HG02759 (cell line): Measurements from ENCODE around the gene FGF21.
"Not testable (repeated sequence)": the region's sequence is repeated elsewhere in the genome, so short reads cannot be mapped to it uniquely, and the experiment has no call there.

ENCODE experiments used
- ATAC-seq: cut with Tn5 transposase; IDR thresholded peaks from one replicate; pipeline ENCODE4 v1.9.1; 2021; ENCODE audit warnings: mild to moderate bottlenecking, moderate library complexity; ENCODE audit not compliant: unreplicated experiment

The FGF21 gene

DNA sequence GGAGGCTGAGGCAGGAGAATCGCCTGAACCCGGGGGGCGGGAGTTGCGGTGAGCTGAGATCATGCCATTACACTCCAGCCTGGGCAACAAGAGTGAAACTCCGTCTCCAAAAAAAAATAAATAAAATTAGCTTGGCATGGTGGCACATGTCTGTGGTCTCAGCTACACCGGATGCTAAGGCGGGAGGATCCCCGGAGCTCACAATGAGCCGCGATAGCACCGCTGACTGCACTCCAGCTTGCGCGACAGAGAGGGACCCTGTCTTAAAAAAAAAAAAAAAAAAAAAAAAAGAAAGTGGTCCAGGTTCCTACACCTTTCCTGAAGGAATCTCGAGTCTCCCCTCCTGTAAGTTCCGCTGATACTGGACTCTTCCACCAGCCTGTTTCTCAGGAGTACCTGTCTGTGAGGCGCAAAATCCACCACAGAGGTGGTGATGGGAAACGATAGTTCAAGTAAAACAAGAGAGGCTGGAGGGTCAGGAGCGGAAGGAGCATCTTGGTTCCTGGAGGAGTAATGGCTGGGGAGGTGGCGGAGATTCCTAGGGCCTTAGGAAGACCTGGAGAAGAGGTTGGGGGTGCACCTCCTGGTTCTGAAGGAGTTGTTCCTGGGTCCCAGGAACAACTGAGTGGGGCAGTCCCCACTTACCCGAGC lies 3.4 kb upstream of the FGF21 start:
- no peak for ATAC-seq

- no peak for ATAC-seq
These were observed 2.6 kb upstream of the FGF21 start, which contains the start of gene FUT1 for GRCh38 chr19:48752496-48753365. FUT1 (minus strand) TSS chr19:48752641; CDS start chr19:48751281, 1,360 bp downstream.

DNA sequence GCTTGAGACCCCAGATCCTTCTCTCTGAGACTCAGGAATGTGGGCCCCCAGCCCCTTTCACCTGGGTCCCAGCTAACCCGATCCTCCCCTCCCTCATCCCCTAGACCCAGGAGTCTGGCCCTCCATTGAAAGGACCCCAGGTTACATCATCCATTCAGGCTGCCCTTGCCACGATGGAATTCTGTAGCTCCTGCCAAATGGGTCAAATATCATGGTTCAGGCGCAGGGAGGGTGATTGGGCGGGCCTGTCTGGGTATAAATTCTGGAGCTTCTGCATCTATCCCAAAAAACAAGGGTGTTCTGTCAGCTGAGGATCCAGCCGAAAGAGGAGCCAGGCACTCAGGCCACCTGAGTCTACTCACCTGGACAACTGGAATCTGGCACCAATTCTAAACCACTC lies 463 bp downstream of the FGF21 start:
- ATAC-seq, result no peak

GRCh38 chr19:48756212-48756611 lies 888 bp downstream of the FGF21 start:
- ATAC-seq, result no peak

- no peak for ATAC-seq
These were observed 1.4 kb downstream of the FGF21 start for GRCh38 chr19:48756686-48757085.

DNA sequence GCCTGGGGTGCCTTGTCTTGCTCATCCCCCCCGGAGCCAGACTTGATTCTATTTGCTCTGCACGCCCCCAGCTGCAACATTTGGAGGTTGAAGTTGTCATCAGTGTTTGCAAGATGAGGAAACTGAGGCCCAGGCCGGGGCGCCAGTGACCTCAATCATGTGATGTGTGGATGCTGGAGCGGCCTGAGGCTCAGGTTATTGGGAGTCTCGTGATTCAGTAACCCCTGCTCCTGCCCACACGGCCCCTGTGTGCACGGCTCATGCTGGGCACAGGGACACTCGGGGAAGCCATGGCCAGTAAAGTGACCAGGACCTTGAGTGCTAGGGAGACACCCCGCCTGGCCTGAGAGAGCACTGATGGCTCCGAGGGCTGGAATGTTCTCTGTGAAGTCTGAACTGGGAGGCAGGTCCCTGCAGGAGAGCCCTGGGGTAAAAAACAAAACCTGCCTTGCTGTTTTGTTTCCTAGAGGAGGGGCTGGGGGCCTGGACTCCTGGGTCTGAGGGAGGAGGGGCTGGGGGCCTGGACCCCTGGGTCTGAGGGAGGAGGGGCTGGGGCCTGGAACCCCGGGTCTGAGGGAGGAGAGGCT lies 1.9 kb downstream of the FGF21 start:
- ATAC-seq, result no peak

DNA sequence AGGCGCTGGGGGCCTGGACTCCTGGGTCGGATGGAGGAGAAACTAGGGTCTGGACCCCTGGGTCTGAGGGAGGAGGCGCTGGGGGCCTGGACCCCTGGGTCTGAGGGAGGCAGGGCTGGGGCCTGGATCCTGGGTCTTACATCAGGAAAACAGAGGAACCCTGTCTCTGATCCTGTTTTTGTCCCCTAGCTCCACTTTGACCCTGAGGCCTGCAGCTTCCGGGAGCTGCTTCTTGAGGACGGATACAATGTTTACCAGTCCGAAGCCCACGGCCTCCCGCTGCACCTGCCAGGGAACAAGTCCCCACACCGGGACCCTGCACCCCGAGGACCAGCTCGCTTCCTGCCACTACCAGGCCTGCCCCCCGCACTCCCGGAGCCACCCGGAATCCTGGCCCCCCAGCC lies 2.4 kb downstream of the FGF21 start:
- ATAC-seq, result no peak

DNA sequence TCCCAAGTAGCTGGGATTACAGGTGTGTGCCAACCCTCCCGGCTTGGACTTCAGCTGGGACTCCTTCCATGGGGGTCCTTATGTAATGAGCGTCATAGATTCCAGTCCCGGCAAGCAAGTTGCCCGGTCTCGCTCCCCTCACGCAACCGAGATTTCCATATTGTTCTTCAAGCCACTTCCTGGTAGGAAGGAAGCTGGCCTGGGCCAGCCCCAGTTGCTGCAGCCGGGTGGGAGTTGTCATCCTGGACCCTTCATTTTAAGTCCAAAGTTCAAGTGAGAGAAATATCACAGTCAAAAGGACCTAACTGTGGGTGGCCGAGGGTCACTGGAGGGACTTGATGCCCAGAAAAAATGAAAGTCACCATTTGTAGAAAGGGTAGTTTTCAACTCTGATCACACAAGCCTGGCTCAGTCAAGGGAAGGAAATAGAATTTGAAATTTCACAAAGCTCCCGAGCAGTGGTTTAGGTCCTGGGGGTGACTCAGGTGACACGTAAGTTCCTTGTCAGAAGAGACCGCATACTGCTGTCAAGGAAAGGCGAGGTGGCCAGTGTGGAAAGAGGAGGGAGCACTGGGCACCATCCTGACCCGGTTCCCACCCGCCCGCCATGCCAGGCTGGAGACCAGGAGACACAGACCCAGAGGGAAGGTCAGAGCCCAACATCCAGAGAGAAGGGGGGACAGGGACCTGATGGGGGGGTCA lies 5.3 kb downstream of the FGF21 start:
- no peak for ATAC-seq

DNA sequence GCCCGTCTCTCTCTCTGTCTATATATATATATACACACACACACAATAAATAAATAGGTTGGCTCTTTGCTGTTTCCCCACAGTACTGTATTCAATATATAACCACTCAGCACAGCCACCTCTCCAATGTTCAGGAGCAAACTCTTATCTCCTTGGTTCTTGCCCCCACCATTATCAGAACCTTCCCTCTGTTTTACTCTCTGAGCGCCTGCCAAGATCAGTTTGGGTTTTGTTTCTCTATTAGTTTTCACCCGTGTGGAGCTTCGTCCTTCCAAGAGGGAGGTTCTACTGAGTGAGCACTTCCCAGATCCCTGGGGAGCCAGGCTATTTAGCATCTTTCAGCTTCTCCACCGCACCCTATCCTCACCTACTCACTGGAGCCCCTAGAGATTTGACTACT lies 10.5 kb downstream of the FGF21 start:
- ATAC-seq, result not testable (repeated sequence)

DNA sequence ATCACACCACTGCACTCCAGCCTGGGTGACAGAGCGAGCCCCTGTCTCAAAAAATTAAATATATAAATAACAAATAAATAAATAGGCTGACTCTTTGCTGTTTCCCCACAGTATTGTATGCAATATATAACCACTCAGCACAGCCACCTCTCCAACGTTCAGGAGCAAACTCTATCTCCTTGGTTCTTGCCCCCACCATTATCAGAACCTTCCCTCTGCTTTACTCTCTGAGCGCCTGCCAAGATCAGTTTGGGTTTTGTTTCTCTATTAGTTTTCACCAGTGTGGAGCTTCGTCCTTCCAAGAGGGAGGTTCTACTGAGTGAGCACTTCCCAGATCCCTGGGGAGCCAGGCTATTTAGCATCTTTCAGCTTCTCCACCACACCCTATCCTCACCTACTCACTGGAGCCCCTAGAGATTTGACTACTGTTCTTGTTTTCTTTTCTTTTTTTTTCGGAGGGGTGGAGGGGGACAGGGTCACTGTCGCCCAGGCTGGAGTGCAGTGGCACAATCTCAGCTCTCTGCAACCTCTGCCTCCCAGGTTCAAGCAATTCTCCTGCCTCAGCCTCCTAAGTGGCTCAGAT lies 12.9 kb downstream of the FGF21 start:
- not testable (repeated sequence) for ATAC-seq

DNA sequence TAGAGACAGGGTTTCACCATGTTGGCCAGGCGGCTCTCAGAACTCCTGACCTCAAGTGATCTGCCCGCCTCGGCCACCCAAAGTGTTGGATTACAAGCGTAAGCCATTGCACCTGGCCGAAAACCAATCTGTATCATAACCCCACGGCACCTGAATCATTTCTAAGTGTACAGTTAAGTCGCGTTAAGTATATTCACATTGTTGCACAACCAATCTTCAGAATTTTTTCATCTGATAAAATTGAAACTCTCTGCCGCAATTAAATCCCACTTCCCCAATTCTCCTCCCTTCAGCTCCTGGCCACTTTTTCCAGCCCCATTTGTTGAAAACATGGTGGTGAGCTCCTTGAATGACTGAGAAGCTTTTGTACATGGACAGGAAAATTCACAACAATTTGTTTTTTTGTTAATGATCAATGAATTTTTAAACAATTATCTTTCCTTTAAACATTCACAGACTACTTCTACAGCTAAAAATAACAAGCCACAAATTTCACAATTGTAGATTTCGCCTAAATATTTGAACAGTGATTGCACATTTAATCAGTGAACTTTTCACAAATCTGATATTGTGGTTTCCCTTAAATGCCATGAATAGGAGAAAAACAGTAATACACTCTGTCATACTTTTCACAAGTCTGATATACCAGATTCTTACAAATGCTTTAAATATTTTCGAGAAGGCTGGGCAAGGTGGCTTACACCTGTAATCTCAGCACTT lies 13.8 kb downstream of the FGF21 start:
- no peak for ATAC-seq

GRCh38 chr19:48770266-48770665 lies 14.9 kb downstream of the FGF21 start:
- no peak for ATAC-seq

GRCh38 chr19:48770734-48771472 lies 15.6 kb downstream of the FGF21 start:
- no peak for ATAC-seq

- ATAC-seq, result no peak
These were observed 17.2 kb downstream of the FGF21 start for GRCh38 chr19:48772503-48772953.

DNA sequence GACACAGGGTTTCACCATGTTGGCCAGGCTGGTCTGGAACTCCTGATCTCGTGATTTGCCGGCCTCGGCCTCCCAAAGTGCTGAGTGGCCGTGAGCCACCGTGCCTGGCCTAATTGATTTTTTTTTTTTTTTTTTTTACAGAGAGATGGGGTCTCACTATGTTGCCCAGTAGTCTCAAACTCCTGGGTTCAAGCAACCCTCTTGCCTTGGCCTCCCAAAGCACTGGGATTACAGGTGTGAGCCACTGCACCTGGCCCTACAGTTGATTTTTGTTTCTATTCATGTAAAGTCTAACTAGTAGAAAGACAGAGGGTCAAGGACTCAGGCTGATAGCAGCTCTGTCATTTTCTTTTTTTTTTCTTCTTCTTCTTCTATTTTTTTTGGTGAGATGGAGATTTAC lies 21.8 kb downstream of the FGF21 start:
- no peak for ATAC-seq

- no peak for ATAC-seq
These were observed 22.4 kb downstream of the FGF21 start for GRCh38 chr19:48777720-48778119.

GRCh38 chr19:48779636-48780035 lies 24.3 kb downstream of the FGF21 start:
- ATAC-seq, result no peak

GRCh38 chr19:48780631-48781391 lies 25.5 kb downstream of the FGF21 start:
- ATAC-seq, result no peak

- no peak for ATAC-seq
These were observed 29.2 kb downstream of the FGF21 start for GRCh38 chr19:48784527-48784926.
